ENCODE results near the gene TTC23L.
A peak's percentile ranks its signal among the peaks of the same experiment; 100 is the strongest.

The TTC23L gene

DNA sequence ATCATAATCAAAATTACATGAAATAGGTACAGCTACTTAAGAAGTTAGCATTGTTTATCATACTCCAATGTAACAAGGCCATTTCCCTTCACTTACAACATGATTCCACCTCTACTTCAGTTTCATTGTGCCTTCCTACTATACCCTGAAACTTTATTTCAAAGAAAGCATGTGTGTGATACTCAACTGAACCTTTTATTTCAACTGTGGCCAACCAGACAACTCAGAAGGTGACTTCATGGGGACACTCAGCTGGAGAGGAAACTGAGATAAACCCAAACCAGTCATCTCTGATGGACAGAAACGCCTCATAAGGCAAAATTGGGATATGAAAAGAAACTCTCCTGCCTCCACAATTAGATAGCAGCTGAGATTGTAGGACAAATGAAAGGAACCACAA lies 5.9 kb upstream of the TTC23L start:
- DNase-seq (ENCODE audit: low spot score): no peak

DNA sequence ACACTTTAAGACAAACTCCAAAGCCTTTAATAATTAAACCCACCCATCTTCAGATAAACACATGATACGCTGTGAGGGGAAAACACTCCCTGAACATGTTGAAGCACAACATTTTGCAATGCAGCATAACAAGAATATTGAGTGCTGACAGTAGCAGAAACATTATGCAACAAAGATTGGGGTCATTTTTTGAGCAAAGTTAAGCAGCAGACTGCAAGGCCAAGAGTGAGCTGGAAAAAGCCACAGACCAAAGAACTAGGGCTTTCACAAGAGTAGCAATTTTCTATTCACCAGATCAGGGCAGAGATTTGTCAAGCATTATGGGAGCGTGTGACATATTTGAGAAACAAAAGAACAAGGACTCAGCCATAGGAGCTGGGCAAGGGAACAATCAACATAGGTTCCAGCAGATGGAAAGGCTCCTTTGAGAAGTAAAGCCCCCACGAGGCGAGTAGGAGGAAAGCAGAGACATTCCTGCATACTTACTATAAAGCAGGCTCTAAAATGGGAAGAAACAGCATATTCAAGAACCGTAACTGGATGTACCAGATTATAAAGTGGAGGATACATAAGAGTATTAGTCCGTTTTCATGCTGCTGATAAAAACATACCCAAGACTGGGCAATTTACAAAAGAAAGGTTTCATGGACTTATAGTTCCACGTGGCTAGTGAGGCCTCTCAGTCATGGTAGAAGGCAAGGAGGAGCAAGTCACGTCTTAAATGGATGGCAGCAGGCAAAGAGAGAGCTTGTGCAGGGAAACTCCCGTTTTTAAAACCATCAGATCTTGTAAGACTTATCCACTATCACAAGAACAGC lies 4.8 kb upstream of the TTC23L start:
- DNase-seq (ENCODE audit: low spot score): no peak

- no peak for DNase-seq (ENCODE audit: low spot score)
These were observed 4.2 kb upstream of the TTC23L start for GRCh38 chr5:34834794-34835089.

- no peak for DNase-seq (ENCODE audit: low spot score)
These were observed 3.3 kb upstream of the TTC23L start for GRCh38 chr5:34835664-34836063.

GRCh38 chr5:34841816-34842215 lies 2.9 kb downstream of the TTC23L start:
- DNase-seq (ENCODE audit: low spot score): no peak

GRCh38 chr5:34842554-34842953 lies 3.6 kb downstream of the TTC23L start:
- DNase-seq (ENCODE audit: low spot score): no peak

DNA sequence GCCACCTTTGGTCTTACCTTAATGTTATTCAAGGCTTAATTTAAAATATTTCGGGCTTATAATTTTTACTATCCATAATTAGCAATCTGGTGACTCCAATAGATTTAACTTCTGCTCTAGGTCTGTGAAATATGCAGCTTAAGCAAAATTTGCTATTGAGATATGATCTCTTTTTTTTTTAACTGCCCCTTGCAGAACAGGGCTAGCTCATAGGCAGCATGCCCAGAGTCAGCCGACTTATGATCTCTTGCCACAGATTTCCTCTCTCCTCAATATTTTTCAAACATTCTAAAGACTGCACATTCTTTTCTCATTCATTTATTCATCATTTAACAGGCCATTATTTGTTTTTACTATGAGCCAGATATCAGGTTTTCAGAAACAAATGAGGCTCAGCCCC lies 4.5 kb downstream of the TTC23L start:
- DNase-seq (ENCODE audit: low spot score): no peak

GRCh38 chr5:34844106-34844505 lies 5.1 kb downstream of the TTC23L start:
- DNase-seq (ENCODE audit: low spot score): no peak

GRCh38 chr5:34844999-34845398 lies 6.0 kb downstream of the TTC23L start:
- DNase-seq (ENCODE audit: low spot score): no peak

DNA sequence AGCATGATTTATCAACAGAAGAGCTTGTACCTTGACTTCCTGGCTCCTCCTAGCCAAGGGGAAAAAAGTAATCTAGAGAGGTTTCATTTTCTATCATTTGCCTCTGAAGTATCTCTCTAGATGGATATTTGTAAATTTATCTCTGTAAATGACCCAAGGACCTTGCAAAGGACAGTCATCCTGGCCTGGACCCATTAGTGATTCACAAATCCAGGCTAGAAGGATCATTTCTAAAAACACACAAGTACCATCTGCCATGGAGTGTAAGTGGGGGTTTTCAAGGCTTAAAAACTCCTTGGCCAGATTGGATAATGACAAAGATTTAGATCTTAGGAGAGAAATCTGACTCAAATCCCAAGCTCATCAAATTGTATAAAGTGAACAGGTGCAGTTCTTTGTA lies 8.1 kb downstream of the TTC23L start:
- DNase-seq (ENCODE audit: low spot score): no peak

DNA sequence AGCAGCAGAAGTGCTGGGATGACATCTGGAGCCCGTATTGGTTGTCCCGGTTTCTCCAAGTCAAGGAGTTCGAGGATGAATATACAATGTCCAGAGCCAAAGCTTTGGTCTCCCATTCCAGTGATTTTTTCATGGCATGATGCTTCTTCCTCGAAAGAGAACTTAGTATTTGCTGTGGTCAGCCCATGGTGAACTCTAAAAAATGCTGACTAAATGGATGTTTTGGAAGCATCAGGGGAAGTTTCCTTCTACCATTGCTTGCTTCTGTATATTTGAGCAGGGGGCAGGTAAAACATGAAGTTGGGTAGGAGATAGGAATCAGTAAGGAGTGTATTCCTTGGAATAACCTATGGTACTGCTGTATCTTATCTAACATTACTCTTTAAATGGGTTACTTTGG lies 8.6 kb downstream of the TTC23L start:
- no peak for DNase-seq (ENCODE audit: low spot score)

DNA sequence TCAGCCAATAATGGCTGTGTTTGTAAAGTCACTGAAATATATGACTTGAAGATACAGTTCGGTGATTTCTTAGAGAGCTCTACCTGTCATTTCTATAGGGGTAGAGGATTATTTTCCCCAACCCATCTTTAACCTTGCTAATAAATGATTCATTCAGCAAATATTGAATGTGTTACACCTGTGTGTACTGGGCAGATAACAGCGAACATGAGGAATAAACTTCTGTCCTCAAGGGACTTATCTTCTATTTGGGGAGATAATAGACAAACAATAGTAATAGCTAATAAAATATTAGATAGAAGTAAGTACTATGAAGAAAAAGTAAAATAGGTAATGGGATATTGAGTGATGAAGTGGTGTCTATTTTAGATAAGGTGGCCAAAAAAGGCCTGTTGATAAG lies 9.3 kb downstream of the TTC23L start:
- DNase-seq (ENCODE audit: low spot score): no peak

DNA sequence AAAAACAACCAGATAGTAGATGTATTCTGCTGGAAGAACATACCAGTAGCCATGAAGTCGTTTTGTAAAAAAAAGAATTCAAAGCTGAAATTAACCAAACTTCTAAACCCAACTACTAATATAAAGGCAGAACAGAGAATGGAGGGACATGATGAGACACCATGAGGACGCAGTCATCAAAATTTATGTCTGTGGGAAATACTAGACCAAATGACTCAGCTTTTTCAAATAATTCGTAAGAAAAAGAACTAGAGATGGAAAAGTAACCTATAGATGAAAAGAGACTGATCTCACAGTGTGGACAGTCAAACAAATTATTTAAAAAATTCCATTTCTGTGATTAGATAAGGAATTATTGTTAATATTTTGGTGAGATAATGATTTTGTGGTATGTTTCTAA lies 10.3 kb downstream of the TTC23L start:
- DNase-seq (ENCODE audit: low spot score): no peak

DNA sequence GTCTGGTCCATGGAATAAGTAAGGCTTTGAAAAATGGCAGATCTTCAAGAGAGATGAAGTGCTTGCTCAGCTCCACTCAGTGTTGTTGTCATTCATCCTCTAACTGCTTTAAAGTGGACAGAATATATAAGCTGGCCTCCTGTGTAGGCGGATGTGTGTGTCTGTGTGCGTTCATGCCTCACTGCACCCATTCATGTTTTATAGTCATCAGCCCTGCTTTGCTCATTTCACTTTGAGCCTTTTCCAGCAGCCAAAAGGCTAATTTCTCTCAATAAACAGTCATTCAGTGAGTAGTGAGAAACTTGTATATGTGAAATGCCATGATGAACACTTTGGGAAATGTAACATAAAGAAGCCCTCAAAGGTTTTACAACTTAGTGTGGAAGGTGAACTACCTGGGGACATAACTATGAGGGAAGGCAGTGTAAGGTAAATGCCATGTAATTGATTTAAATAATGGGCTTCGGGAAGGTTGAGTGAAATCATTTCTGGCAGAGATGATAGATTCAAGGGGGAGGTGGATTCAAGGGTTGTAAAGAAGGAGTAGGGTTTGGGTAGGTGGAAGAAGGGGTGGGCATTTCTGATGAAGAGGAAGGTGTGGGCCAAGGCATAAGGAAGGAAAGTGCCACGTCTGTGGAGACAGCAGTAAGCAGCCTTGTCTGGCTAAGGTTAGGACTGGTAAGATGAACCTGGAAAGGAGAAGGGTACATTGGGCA lies 15.7 kb downstream of the TTC23L start:
- DNase-seq (ENCODE audit: low spot score): no peak

- no peak for DNase-seq (ENCODE audit: low spot score)
These were observed 18.2 kb downstream of the TTC23L start for GRCh38 chr5:34857161-34857560.

DNA sequence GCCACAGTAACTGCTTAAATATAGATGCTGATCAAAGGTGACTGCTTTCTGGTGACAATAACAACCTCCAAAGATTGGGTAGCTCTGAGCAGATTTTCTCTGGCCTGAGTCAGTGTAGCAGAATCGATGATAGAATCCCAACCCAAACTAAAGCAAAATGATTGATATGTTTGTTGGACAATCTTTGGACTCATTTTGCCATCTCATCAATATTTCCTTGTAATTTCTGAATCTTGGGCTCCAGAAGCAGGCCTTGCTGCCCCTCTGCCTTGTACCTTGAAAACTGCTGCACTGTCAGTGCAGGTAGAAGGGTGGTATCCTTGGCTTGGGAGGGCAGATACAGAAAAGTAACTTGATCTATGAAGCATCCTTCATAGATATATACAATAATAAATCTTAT lies 18.9 kb downstream of the TTC23L start:
- no peak for DNase-seq (ENCODE audit: low spot score)

- DNase-seq (ENCODE audit: low spot score): no peak
These were observed 19.8 kb downstream of the TTC23L start for GRCh38 chr5:34858790-34859189.

DNA sequence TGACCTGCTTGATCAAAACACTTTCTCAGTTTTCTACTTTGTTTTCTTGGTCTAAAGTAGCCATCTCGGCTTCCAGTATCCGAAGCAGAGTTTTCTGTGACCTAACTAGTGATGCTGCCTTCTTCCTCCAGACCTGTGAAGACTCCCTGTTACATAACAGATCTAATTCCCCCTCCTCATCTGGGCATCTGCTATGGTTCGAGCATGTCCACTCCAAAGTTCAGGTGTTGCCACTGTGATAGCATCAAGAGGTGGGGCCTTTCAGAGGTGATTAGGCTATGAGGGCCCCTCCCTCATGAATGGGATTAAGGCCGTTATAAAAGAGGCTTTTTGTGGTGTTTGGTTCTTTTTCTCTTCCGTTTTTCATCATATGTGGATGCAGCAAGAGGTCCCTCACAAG lies 20.3 kb downstream of the TTC23L start:
- no peak for DNase-seq (ENCODE audit: low spot score)

GRCh38 chr5:34863946-34864345 lies 25.0 kb downstream of the TTC23L start:
- DNase-seq (ENCODE audit: low spot score): no peak

DNA sequence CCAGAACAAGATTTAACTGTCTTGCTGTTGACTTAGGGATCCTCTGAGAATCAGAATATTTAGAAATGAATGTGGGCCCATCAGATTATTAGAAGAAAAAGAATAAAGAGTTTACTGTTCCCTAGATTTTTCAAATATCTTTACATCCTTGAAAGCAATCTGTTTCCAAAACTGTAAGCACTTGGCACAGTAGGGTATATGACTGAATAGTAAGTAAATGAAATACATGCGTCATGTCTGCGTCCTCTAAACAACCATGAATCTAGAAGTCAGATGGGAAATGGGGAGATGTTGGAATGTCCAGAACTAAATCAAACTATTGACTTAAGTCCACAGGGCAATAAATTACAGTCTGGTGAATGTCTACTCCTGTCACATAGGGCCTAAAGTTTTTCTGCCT lies 26.1 kb downstream of the TTC23L start:
- DNase-seq (ENCODE audit: low spot score): no peak

- peak; percentile 25 for DNase-seq (ENCODE audit: low spot score)
These were observed 28.1 kb downstream of the TTC23L start for GRCh38 chr5:34866989-34867471.

GRCh38 chr5:34867660-34868059 lies 28.7 kb downstream of the TTC23L start:
- no peak for DNase-seq (ENCODE audit: low spot score)

DNA sequence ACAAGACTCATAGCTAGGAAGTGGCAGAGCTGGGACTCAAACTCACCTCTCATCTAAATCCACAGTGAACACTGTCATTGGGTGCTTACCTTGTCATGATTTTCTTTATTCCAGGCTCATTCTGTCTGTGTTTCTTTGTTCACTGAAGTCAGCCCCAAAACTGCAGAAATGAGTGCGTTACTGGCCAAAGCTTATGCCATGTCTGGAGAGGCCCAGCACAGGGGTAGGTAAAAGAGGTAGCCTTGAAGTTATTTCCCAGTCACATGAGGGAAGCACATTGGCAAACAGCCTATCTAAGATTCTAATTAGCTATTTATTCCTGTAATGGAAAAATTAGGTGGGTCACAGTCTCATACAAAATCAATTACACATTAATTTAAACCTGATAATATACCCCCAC lies 29.8 kb downstream of the TTC23L start:
- DNase-seq (ENCODE audit: low spot score): no peak

- peak; percentile 72 for DNase-seq (ENCODE audit: low spot score)
These were observed 30.3 kb downstream of the TTC23L start for GRCh38 chr5:34869256-34869655.

All from Ammon's horn (tissue), 1 donor.